Upper lobe of left lung (tissue), 6 donors: Measurements from ENCODE around the gene BTBD9. TPM values are rescaled to one million over a fixed set of nuclear protein-coding genes. Genes with fewer than 3 reads are reported as not detected.

Experiments
- ATAC-seq, 2 donors: fragments of 200-7000 bp; cut with Tn5 transposase; one replicate each; pipeline ENCODE4 v1.9.1; 2022; ENCODE audit warnings: mild to moderate bottlenecking in 2 of 2, moderate library complexity in 2 of 2; ENCODE audit not compliant: low FRiP score in 2 of 2
- DNase-seq, 2 donors: peaks; one replicate each; pipeline ENCODE4 v3.0.0-alpha.2; 2019 to 2020
- H3K27ac ChIP-seq, 4 donors: fragments of 200-600 bp; sonication (generic); one replicate each; pipeline ENCODE4 v1.5.1; 2016 to 2019
- H3K27me3 ChIP-seq, 4 donors: fragments of 200-600 bp; sonication (generic); one replicate each; pipeline ENCODE4 v1.5.1; 2017 to 2019
- H3K36me3 ChIP-seq, 4 donors: fragments of 200-600 bp; sonication (generic); one replicate each; pipeline ENCODE4 v1.5.1; 2016 to 2019
- H3K4me1 ChIP-seq, 4 donors: fragments of 200-600 bp; sonication (generic); one replicate each; pipeline ENCODE4 v1.5.1; 2018 to 2019
- H3K4me3 ChIP-seq, 4 donors: fragments of 200-600 bp; sonication (generic); one replicate each; pipeline ENCODE4 v1.5.1; 2017 to 2019; ENCODE audit warnings: mild to moderate bottlenecking in 2 of 4, moderate library complexity in 1 of 4
- H3K9me3 ChIP-seq, 4 donors: fragments of 200-600 bp; sonication (generic); one replicate each; pipeline ENCODE4 v1.5.1; 2018 to 2019
- EP300 ChIP-seq, 4 donors: sonication (generic); formaldehyde crosslinking; IDR thresholded peaks; one replicate each; pipeline ENCODE4 v1.5.1; 2017; ENCODE audit warnings: antibody characterized with exemption in 4 of 4, control low read depth in 2 of 4
- POLR2A ChIP-seq, 4 donors: fragments of 450-650 bp; IDR thresholded peaks; one replicate each; pipeline ENCODE4 v1.5.1; 2016 to 2017; ENCODE audit warnings: antibody characterized with exemption in 4 of 4, mild to moderate bottlenecking in 2 of 4
- POLR2AphosphoS5 ChIP-seq, 2 donors: sonication (generic); formaldehyde crosslinking; IDR thresholded peaks; one replicate each; pipeline ENCODE4 v1.5.1; 2017; ENCODE audit warnings: antibody characterized with exemption in 2 of 2
- WGBS, 2 donors: methylation state at CpG; one replicate each; pipeline ENCODE4 v1.1.5; 2017 to 2018; 5-methylcytosine and 5-hydroxymethylcytosine counted together
- total RNA-seq, 6 donors: library from RNA; depleted of rRNA in 4 of 6; stranded (reverse); fragments of >200 nt in 4 of 6; gene quantifications; one replicate each; pipeline versions ENCODE4 v1.1.0 to v1.2.1, GENCODE V29; 2016 to 2021
- TF ChIP-seq, protein P1 (sequence below), 6 experiments: fragments of 450-650 bp in 4 of 6; fragments of 200-600 bp in 2 of 6; sonication (generic) in 2 of 6; IDR thresholded peaks; one replicate each; pipeline ENCODE4 v1.5.1; 2016 to 2019; ENCODE audit warnings: antibody characterized with exemption in 6 of 6
- donor health status: DM: no; HTN: no; CAD: no; lungs with moderate emphysema.
- donor health status: DM: no; HTN: yes; CAD: no; lungs with severe emphysema.

BTBD9 gene
- total RNA-seq, 6 donors from 2014 or later: 18.2 to 60.8 (median 44.9) TPM

DNA sequence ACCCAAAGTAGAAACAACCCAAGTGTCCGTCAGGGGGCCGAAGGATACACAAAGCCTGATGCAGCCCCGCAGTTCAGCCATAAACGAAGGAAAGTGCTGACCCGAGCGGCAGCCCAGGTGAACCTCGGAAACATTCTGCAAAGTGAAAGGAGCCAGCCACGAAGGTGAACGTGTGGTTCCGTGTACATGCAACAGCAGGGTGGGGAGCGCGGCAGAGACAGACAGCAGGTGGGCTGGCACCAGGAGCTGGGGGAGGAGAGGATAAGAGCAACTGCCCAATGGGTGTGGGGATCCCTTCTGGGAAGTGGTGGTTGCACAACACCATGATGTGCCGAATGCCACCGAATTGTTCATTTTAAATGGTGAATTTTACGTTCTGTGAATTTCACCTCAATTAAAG is 478.4 kb downstream of the BTBD9 start:
- 93 to 94% methylated on average over 15 of the region's 15 CpGs for WGBS, 2 donors
- no peak for TF ChIP-seq POLR2A (IDR thresholded peaks at IDR 0.05)
- no peak for TF ChIP-seq EP300 (IDR thresholded peaks at IDR 0.05)
- TF ChIP-seq, protein P1, sequence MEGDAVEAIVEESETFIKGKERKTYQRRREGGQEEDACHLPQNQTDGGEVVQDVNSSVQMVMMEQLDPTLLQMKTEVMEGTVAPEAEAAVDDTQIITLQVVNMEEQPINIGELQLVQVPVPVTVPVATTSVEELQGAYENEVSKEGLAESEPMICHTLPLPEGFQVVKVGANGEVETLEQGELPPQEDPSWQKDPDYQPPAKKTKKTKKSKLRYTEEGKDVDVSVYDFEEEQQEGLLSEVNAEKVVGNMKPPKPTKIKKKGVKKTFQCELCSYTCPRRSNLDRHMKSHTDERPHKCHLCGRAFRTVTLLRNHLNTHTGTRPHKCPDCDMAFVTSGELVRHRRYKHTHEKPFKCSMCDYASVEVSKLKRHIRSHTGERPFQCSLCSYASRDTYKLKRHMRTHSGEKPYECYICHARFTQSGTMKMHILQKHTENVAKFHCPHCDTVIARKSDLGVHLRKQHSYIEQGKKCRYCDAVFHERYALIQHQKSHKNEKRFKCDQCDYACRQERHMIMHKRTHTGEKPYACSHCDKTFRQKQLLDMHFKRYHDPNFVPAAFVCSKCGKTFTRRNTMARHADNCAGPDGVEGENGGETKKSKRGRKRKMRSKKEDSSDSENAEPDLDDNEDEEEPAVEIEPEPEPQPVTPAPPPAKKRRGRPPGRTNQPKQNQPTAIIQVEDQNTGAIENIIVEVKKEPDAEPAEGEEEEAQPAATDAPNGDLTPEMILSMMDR (IDR thresholded peaks at IDR 0.05): no peak
- no peak for TF ChIP-seq POLR2AphosphoS5 (IDR thresholded peaks at IDR 0.05)
- Histone ChIP-seq H3K27ac (no peak overlapping the region), H3K9me3 (no peaks in the 10 kb centered on the region), H3K36me3 (no peaks in the 10 kb centered on the region), H3K27me3 (no peaks in the 10 kb centered on the region), H3K4me1 (peaks cover 0 to 2% (median under 1%) of the 10 kb centered on the region in 4 donors), H3K4me3 (no peak overlapping the region)
- DNase-seq: no peak
- ATAC-seq: no peak

DNA sequence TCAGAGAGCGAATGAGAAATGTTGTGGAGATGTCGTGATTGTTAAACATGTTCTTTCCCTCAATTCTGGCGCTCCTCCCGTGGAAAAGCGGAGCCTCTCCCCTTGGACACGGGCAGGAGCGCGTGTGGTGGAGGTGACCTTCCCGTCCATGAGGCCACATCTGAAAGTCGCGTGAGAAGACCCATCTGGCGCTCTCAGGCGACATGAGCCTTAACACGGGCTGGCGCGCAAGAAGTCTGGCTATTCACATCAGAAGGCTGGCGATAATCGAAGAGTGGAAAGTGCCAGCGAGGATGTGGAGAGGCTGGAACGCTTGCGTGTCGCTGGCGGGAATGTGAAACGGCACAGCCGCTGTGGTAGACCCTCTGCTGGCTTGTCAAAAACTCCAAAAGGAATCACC is 478.9 kb downstream of the BTBD9 start:
- TF ChIP-seq POLR2AphosphoS5 (IDR thresholded peaks at IDR 0.05): no peak
- no peak for TF ChIP-seq EP300 (IDR thresholded peaks at IDR 0.05)
- WGBS, 2 donors: 95 to 98% methylated on average over 25 of the region's 25 CpGs
- no peaks in the 10 kb centered on the region for H3K36me3 ChIP-seq
- H3K27ac ChIP-seq: no peak overlapping the region
- no peak for DNase-seq
- no peaks in the 10 kb centered on the region for H3K9me3 ChIP-seq
- no peak for ATAC-seq
- H3K4me1 ChIP-seq: peaks cover 0 to 6% (median 2%) of the 10 kb centered on the region in 4 donors
- H3K27me3 ChIP-seq: no peaks in the 10 kb centered on the region
- no peak overlapping the region for H3K4me3 ChIP-seq

DNA sequence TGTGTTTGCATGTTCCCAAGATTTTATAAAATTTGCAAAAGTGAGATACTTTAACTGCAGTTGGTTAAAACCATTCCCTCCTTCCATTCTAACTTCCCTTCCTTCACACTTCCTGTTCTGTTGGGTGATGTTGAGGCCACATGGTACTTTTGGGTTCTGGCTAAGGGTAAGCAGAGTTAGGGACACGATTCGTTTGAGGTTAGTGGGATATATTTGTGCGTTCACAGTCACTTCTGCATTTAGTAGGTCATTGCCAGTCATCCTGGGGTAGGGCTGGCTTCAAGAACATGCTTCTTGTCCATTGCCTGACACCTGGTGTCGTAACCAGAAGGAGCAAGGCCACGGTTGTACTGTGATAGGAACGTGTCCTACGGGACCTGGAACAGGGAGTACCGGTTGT is 480.1 kb downstream of the BTBD9 start:
- no peak for ATAC-seq

DNA sequence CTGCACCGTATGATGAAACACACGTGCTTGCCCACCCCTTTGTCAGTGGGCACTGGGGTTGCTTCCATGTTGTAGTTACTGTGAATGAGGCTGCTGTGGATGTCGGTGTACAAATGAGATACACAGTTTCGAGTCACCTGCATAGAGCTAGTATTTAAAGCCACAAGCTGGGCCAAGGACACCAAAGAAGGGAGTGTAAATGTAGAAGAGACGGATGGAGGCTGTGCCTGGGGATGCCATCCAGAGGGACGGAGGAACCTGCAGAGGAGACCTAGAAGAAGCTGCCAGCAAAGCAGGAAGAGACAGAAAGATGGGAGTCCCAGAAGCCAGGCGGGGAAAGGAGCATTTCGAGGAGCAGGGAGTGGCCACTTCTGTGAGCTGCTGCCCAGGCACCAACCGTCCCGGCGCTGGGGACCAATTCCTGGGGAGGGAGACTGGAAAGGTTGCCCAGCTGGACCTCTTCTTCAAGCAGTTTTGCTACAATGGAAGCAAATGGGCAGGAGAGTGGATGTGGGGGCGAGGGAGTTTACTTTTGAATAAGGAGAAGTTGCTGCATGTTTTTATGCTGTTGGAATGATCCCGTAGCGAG is 480.9 kb downstream of the BTBD9 start:
- H3K9me3 ChIP-seq: no peaks in the 10 kb centered on the region
- H3K27me3 ChIP-seq: no peaks in the 10 kb centered on the region
- WGBS, 2 donors: 94 to 96% methylated on average over 14 of the region's 14 CpGs
- peaks cover 10 to 25% (median 16%) of the 10 kb centered on the region in 4 donors for H3K4me1 ChIP-seq
- no peak overlapping the region for H3K4me3 ChIP-seq
- DNase-seq: peak in 1 of 2 donors; percentile 36
- TF ChIP-seq, protein P1 (IDR thresholded peaks at IDR 0.05): no peak
- TF ChIP-seq POLR2AphosphoS5 (IDR thresholded peaks at IDR 0.05) (no peak), EP300 (IDR thresholded peaks at IDR 0.05) (no peak), POLR2A (IDR thresholded peaks at IDR 0.05) (no peak)
- H3K27ac ChIP-seq: no peak overlapping the region
- H3K36me3 ChIP-seq: peaks cover 0 to under 1% (median 0%) of the 10 kb centered on the region in 4 donors
- ATAC-seq: no peak

More for the DNA sequence above, 480.1 kb downstream of the BTBD9 start:
- Histone ChIP-seq H3K27me3 (no peaks in the 10 kb centered on the region), H3K4me3 (no peak overlapping the region), H3K9me3 (no peaks in the 10 kb centered on the region), H3K27ac (no peak overlapping the region), H3K4me1 (peaks cover 4 to 18% (median 13%) of the 10 kb centered on the region in 4 donors), H3K36me3 (no peaks in the 10 kb centered on the region)
- no peak for DNase-seq
- 79 to 92% methylated on average over 8 of the region's 8 CpGs for WGBS, 2 donors
- no peak for TF ChIP-seq POLR2AphosphoS5 (IDR thresholded peaks at IDR 0.05)
- no peak for TF ChIP-seq POLR2A (IDR thresholded peaks at IDR 0.05)
- TF ChIP-seq, protein P1 (IDR thresholded peaks at IDR 0.05): no peak

DNA sequence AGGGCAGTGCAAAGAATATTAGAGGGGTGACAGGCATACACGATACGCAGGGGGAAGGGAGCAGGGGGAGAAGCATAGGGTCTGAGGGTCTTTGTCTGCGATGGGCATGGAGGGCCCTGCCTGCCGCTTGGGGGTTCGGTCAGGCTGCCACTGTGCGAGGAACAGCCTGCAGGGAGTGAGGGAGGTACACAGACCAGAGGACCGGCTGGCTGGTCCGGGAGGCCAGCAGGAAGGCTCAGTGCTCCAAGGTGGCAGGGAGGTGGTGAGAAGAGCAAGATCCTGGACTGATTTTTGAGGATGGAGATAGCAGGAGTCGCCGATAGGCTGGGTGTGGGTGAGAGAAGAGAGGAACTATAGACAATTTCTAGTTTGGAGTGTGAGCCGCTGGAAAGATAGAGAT is 481.8 kb downstream of the BTBD9 start:
- Histone ChIP-seq H3K9me3 (no peaks in the 10 kb centered on the region), H3K4me3 (no peak overlapping the region), H3K27ac (no peak overlapping the region), H3K4me1 (peaks cover 10 to 25% (median 16%) of the 10 kb centered on the region in 4 donors), H3K27me3 (no peaks in the 10 kb centered on the region), H3K36me3 (peaks cover 0 to 10% (median 5%) of the 10 kb centered on the region in 4 donors)
- peak in 1 of 2 donors; percentile 24 for DNase-seq
- no peak for ATAC-seq
- 93 to 97% methylated on average over 11 of the region's 11 CpGs for WGBS, 2 donors
- TF ChIP-seq POLR2AphosphoS5 (IDR thresholded peaks at IDR 0.05): no peak
- TF ChIP-seq, protein P1 (IDR thresholded peaks at IDR 0.05): no peak
- TF ChIP-seq POLR2A (IDR thresholded peaks at IDR 0.05): no peak
- no peak for TF ChIP-seq EP300 (IDR thresholded peaks at IDR 0.05)
